Pancreas (tissue), 10 donors: Measurements from ENCODE around the gene ARHGAP10. TPM values are rescaled to one million over a fixed set of nuclear protein-coding genes. Genes with fewer than 3 reads are reported as not detected.

ENCODE experiments used
- ATAC-seq, 4 donors: fragments of 200-7000 bp; cut with Tn5 transposase; one replicate each; pipeline versions ENCODE4 v1.8.0 to v1.9.1; 2020; ENCODE audit warnings: mild to moderate bottlenecking in 4 of 4, moderate library complexity in 4 of 4
- DNase-seq, 6 donors: peaks; one replicate each; pipeline ENCODE4 v3.0.0-alpha.2; 2020
- FAIRE-seq: peaks from 2 replicates; lab custom pipeline; 2012; peaks lifted over from hg19 to GRCh38; lab: Jason Lieb, UNC
- H3K27ac ChIP-seq, 4 donors: fragments of 200-600 bp; sonication (generic); 1 replicate in 3 of 4; 2 replicates in 1 of 4; pipeline versions ENCODE4 v1.5.0 to v1.8.0; 2020
- H3K27me3 ChIP-seq, 4 donors: fragments of 200-600 bp; one replicate each; pipeline ENCODE4 v1.8.0; 2021
- H3K36me3 ChIP-seq, 3 donors: fragments of 200-600 bp; sonication (generic) in 1 of 3; one replicate each; pipeline versions ENCODE4 v1.5.0 to v1.8.0; 2020 to 2021
- H3K4me1 ChIP-seq, 3 donors: fragments of 200-600 bp; one replicate each; pipeline ENCODE4 v1.8.0; 2021
- H3K4me3 ChIP-seq, 4 donors: fragments of 200-600 bp; sonication (generic) in 2 of 4; one replicate each; pipeline versions ENCODE4 v1.5.0 to v1.8.0; 2020 to 2021
- H3K9me3 ChIP-seq, 4 donors: fragments of 200-600 bp; one replicate each; pipeline ENCODE4 v1.8.0; 2021
- CTCF ChIP-seq, 4 donors: fragments of 200-600 bp; sonication (generic) in 3 of 4; IDR thresholded peaks; one replicate each; pipeline versions ENCODE4 v1.5.0 to v1.8.0; 2021; ENCODE audit warnings: antibody characterized with exemption in 4 of 4
- WGBS, 2 donors: extraction: QIAGEN DNeasy Blood & Tissue Kit; methylation state at CpG; one replicate each; pipeline ENCODE4 v1.1.7; 2013; 5-methylcytosine and 5-hydroxymethylcytosine counted together
- intact Hi-C, 3 donors: fragments of 100-400 bp; cut with DNase I; formaldehyde crosslinking; loops; one replicate each; pipeline versions ENCODE4 v1.11.1 to v1.14.2; 2022
- polyA plus RNA-seq, 2 donors: library from polyadenylated mRNA; stranded (reverse); fragments of 200-250 nt; gene quantifications; one replicate each; pipeline ENCODE4 v1.2.3, GENCODE V29; 2013
- total RNA-seq, 6 donors: library from RNA; stranded (reverse); fragmentation: NEBNext Ultra II Directional in 4 of 6; extraction: Animal tissue kit (Norgen Biotek cat#: 25700) in 4 of 6; gene quantifications; one replicate each; pipeline versions ENCODE4 v1.2.1 to v1.2.4, GENCODE V29; 2021 to 2023
- donor health status: healthy with polysubstance abuse.
- donor health status: DM: no; HTN: no; CAD: no; lungs with moderate emphysema.
- donor health status: DM: no; HTN: no; CAD: no.
- donor health status: control.
- donor health status: control.
- donor health status: Bipolar disorder and iron deficiency.
- donor health status: DM: yes; HTN: yes; CAD: no.
- donor health status: DM: no; HTN: no; CAD: no.
- donor health status: DM: no; HTN: no; CAD: no.
- donor health status: DM: yes; HTN: yes; CAD: no.

The ARHGAP10 gene
- total and polyA plus RNA-seq, 8 donors = 6.3 to 14.8 (median 8.7) TPM

GRCh38 chr4:147824316-147824715, 92.4 kb downstream of the ARHGAP10 start:
- no peak for FAIRE-seq
- H3K4me1 ChIP-seq = peaks cover 24 to 34% (median 28%) of the 10 kb centered on the region in 3 donors

GRCh38 chr4:147824884-147825283, 93.0 kb downstream of the ARHGAP10 start:
- Histone ChIP-seq H3K4me1 (peaks cover 24 to 40% (median 28%) of the 10 kb centered on the region in 3 donors), H3K36me3 (no peaks in the 10 kb centered on the region), H3K4me3 (no peak overlapping the region), H3K9me3 (no peaks in the 10 kb centered on the region), H3K27me3 (no peaks in the 10 kb centered on the region), H3K27ac (peak overlapping the region in 1 of 4 donors; percentile 81)
- no peak for TF ChIP-seq CTCF (IDR thresholded peaks at IDR 0.05)
- WGBS, 2 donors = 96 to 99% methylated on average over 4 of the region's 4 CpGs
- no peak for FAIRE-seq
- no peak for DNase-seq
- ATAC-seq = no peak
- intact Hi-C loops = no loop called here

More at GRCh38 chr4:147824316-147824715, 92.4 kb downstream of the ARHGAP10 start:
- Histone ChIP-seq H3K27me3 (no peaks in the 10 kb centered on the region), H3K36me3 (no peaks in the 10 kb centered on the region), H3K27ac (no peak overlapping the region), H3K4me3 (no peak overlapping the region), H3K9me3 (no peaks in the 10 kb centered on the region)
- no peak for ATAC-seq
- no peak for TF ChIP-seq CTCF (IDR thresholded peaks at IDR 0.05)
- WGBS, 2 donors = 78 to 85% methylated on average over 5 of the region's 5 CpGs
- intact Hi-C loops = no loop called here
- no peak for DNase-seq

- ATAC-seq (peak; percentile 70 to 79 (median 76)), DNase-seq (peak; percentile 81 to 89 (median 88)), FAIRE-seq (no peak)
- no peaks in the 10 kb centered on the region for H3K9me3 ChIP-seq
- intact Hi-C loops = no loop called here
- no peaks in the 10 kb centered on the region for H3K36me3 ChIP-seq
- peaks cover 24 to 41% (median 28%) of the 10 kb centered on the region in 3 donors for H3K4me1 ChIP-seq
- H3K27ac ChIP-seq = peak overlapping the region; percentile 75 to 87 (median 82)
- peak overlapping the region in 1 of 4 donors; percentile 14 for H3K4me3 ChIP-seq
- H3K27me3 ChIP-seq = no peaks in the 10 kb centered on the region
- TF ChIP-seq CTCF (IDR thresholded peaks at IDR 0.05) = no peak
- WGBS, 2 donors = 33 to 36% methylated on average over 8 of the region's 8 CpGs
Measured at GRCh38 chr4:147825451-147826287, 93.8 kb downstream of the ARHGAP10 start.

- peak; percentile 67 to 84 (median 77) for DNase-seq
- peaks cover 24 to 42% (median 27%) of the 10 kb centered on the region in 3 donors for H3K4me1 ChIP-seq
- H3K36me3 ChIP-seq = no peaks in the 10 kb centered on the region
- peak overlapping the region; percentile 75 to 87 (median 82) for H3K27ac ChIP-seq
- H3K9me3 ChIP-seq = no peaks in the 10 kb centered on the region
- peak; percentile 83 to 87 (median 85) for ATAC-seq
- intact Hi-C loops = no loop called here
- WGBS, 2 donors = 30 to 40% methylated on average over 5 of the region's 5 CpGs
- no peaks in the 10 kb centered on the region for H3K27me3 ChIP-seq
- FAIRE-seq = no peak
- TF ChIP-seq CTCF (IDR thresholded peaks at IDR 0.05) = no peak
- H3K4me3 ChIP-seq = peak overlapping the region in 1 of 4 donors; percentile 14
Measured at GRCh38 chr4:147826288-147826646, 94.4 kb downstream of the ARHGAP10 start.
